HepG2 (cell line): ENCODE measurements around the gene C20orf204. TPM values are rescaled to one million over a fixed set of nuclear protein-coding genes. Genes with fewer than 3 reads are reported as not detected.

Experiments
- BCL6 ChIP-seq: IDR thresholded peaks from 2 replicates; pipeline ENCODE4 v1.6.1; 2016; ENCODE audit warnings: missing genetic modification reagents, missing compliant biosample characterization
- FLYWCH1 ChIP-seq: sonication (generic); formaldehyde crosslinking; IDR thresholded peaks from 2 replicates; pipeline ENCODE4 v1.8.1; 2023; ENCODE audit warnings: mild to moderate bottlenecking, missing genetic modification reagents
- HNRNPLL ChIP-seq: fragments of 200-400 bp; formaldehyde crosslinking; IDR thresholded peaks from 2 replicates; pipeline ENCODE4 v1.6.1; 2017; ENCODE audit warnings: mild to moderate bottlenecking, low read depth, low read length; ENCODE audit not compliant: poor library complexity, severe bottlenecking
- KAT8 ChIP-seq: IDR thresholded peaks from 2 replicates; pipeline ENCODE4 v1.6.1; 2016; ENCODE audit warnings: missing genetic modification reagents, missing compliant biosample characterization
- MIER2 ChIP-seq: IDR thresholded peaks from 2 replicates; pipeline ENCODE4 v1.6.1; 2016; ENCODE audit warnings: missing biosample characterization, missing genetic modification reagents
- MXD4 ChIP-seq: IDR thresholded peaks from 2 replicates; pipeline ENCODE4 v1.6.1; 2016; ENCODE audit warnings: mild to moderate bottlenecking, missing biosample characterization, missing genetic modification reagents
- NBN ChIP-seq: fragments of 450-650 bp; conservative IDR thresholded peaks from 2 replicates; pipeline ENCODE4 v1.6.1; 2017
- NCOR1 ChIP-seq: fragments of 200-600 bp; sonication (generic); IDR thresholded peaks from 2 replicates; pipeline ENCODE4 v1.7.0; 2017; ENCODE audit warnings: antibody characterized with exemption, low read length, borderline replicate concordance
- PITX1 ChIP-seq: sonication (generic); formaldehyde crosslinking; IDR thresholded peaks from 2 replicates; pipeline ENCODE4 v1.5.1; 2020; ENCODE audit warnings: mild to moderate bottlenecking, missing genetic modification reagents
- PREB ChIP-seq: sonication (generic); formaldehyde crosslinking; IDR thresholded peaks from 2 replicates; pipeline ENCODE4 v1.4.0; 2020; ENCODE audit warnings: missing genetic modification reagents
- RFX1 ChIP-seq: fragments of 450-650 bp; IDR thresholded peaks from 2 replicates; pipeline ENCODE4 v1.6.1; 2017
- RXRB ChIP-seq: IDR thresholded peaks from 2 replicates; pipeline ENCODE4 v1.6.1; 2016; ENCODE audit warnings: borderline replicate concordance, missing genetic modification reagents, missing compliant biosample characterization
- SP5 ChIP-seq: IDR thresholded peaks from 2 replicates; pipeline ENCODE4 v1.6.1; 2016; ENCODE audit warnings: low read depth, borderline replicate concordance
- SRY ChIP-seq: sonication (generic); formaldehyde crosslinking; IDR thresholded peaks from 2 replicates; pipeline ENCODE4 v1.8.0; 2022; ENCODE audit warnings: mild to moderate bottlenecking, missing genetic modification reagents
- TFDP1 ChIP-seq: IDR thresholded peaks from 2 replicates; pipeline ENCODE4 v1.6.1; 2016; ENCODE audit warnings: missing compliant biosample characterization, missing genetic modification reagents, borderline replicate concordance
- YY1 ChIP-seq: IDR thresholded peaks from 2 replicates; pipeline ENCODE4 v1.6.1; 2011; ENCODE audit warnings: low read length, low read depth, moderate library complexity, mild to moderate bottlenecking; ENCODE audit not compliant: insufficient read depth, insufficient replicate concordance
- ZNF138 ChIP-seq: sonication (generic); formaldehyde crosslinking; IDR thresholded peaks from 2 replicates; pipeline ENCODE4 v1.5.0; 2020; ENCODE audit warnings: mild to moderate bottlenecking, low read depth, missing genetic modification reagents
- ZNF382 ChIP-seq: sonication (generic); formaldehyde crosslinking; IDR thresholded peaks from 2 replicates; pipeline ENCODE4 v1.5.0; 2020; ENCODE audit warnings: missing genetic modification reagents, mild to moderate bottlenecking, borderline replicate concordance
- ZNF607 ChIP-seq: sonication (generic); formaldehyde crosslinking; IDR thresholded peaks from 2 replicates; pipeline ENCODE4 v1.5.1; 2020; ENCODE audit warnings: missing genetic modification reagents, mild to moderate bottlenecking, borderline replicate concordance
- ZNF83 ChIP-seq: sonication (generic); formaldehyde crosslinking; IDR thresholded peaks from 2 replicates; pipeline ENCODE4 v1.4.0; 2020; ENCODE audit warnings: missing genetic modification reagents, mild to moderate bottlenecking, borderline replicate concordance
- ZNF879 ChIP-seq: sonication (generic); formaldehyde crosslinking; IDR thresholded peaks from 2 replicates; pipeline ENCODE4 v1.8.1; 2023; ENCODE audit warnings: missing genetic modification reagents
- polyA plus RNA-seq, 8 experiments: library from polyadenylated mRNA; depleted of rRNA in 3 of 8; stranded (reverse) in 7 of 8; unstranded in 1 of 8; fragments of >200 nt; fragmentation: Illumina TruSeq in 4 of 8; extraction: Trizol in 4 of 8; gene quantifications; 2 replicates each; pipeline versions ENCODE4 v1.2.1 to v1.2.3, GENCODE V29; 2011 to 2016; ENCODE audit warnings: low read depth in 4 of 8, missing spikeins in 1 of 8, mixed read lengths in 1 of 8; ENCODE audit not compliant: insufficient read depth in 1 of 8
- total RNA-seq, 5 experiments: library from RNA; depleted of rRNA; stranded (reverse); fragments of >200 nt; fragmentation: Illumina TruSeq; extraction: Trizol; gene quantifications; 2 replicates each; pipeline ENCODE4 v1.2.3, GENCODE V29; 2016; ENCODE audit warnings: low read depth in 1 of 5
- TF ChIP-seq, protein P1 (sequence below): sonication (generic); formaldehyde crosslinking; IDR thresholded peaks from 2 replicates; pipeline ENCODE4 v1.4.0; 2020; ENCODE audit warnings: missing genetic modification reagents
- TF ChIP-seq, protein P2 (sequence below): sonication (generic); formaldehyde crosslinking; IDR thresholded peaks from 2 replicates; pipeline ENCODE4 v1.5.0; 2020; ENCODE audit warnings: missing genetic modification reagents
- TF ChIP-seq, protein P3 (sequence below): sonication (generic); formaldehyde crosslinking; IDR thresholded peaks from 2 replicates; pipeline ENCODE4 v1.4.0; 2020; ENCODE audit warnings: missing genetic modification reagents

The C20orf204 gene
- total and polyA plus RNA-seq, 2 of the 13 experiments (the other 11 are each of a cell fraction or from before 2014, with no cell fraction given), result 22.1 to 80.0 TPM

DNA sequence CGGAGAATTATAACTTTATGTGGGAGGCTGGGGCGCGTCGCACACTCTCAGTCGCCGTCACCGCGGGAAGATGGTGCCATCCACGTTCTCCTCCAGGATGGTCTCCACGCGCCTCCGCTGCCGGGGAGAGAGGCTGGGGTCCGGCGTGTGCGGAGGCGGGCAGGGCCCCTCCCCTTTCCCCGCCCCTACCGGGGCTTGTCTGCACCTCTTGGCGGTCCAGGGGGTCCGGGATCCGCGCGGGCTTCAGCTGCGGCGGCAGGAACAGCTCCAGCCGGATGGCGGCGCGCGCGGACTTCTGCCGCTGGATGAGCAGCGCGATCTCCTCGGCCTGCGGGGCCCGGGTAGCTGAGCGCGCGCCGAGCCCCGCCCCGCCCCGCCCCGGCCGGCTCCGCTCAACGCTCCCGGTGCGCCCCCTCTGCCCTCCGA is 47.4 kb downstream of the C20orf204 start (continued):
- peak; percentile 33; the same call in 1 of the 2 replicates for TF ChIP-seq KAT8 (CRISPR knock-in tag)
- 0 out of 2 replicates have a peak, but pooled peaks have one; percentile 29 for TF ChIP-seq MIER2 (CRISPR knock-in tag)
- no peak for TF ChIP-seq ZNF382 (CRISPR knock-in tag)
- peak; percentile 7; the same call in 1 of the 2 replicates for TF ChIP-seq BCL6
- no peak for TF ChIP-seq ZNF879
- peak; percentile 51 for TF ChIP-seq HNRNPLL
- TF ChIP-seq ZNF83 (CRISPR knock-in tag), result no peak
- TF ChIP-seq, protein P1, sequence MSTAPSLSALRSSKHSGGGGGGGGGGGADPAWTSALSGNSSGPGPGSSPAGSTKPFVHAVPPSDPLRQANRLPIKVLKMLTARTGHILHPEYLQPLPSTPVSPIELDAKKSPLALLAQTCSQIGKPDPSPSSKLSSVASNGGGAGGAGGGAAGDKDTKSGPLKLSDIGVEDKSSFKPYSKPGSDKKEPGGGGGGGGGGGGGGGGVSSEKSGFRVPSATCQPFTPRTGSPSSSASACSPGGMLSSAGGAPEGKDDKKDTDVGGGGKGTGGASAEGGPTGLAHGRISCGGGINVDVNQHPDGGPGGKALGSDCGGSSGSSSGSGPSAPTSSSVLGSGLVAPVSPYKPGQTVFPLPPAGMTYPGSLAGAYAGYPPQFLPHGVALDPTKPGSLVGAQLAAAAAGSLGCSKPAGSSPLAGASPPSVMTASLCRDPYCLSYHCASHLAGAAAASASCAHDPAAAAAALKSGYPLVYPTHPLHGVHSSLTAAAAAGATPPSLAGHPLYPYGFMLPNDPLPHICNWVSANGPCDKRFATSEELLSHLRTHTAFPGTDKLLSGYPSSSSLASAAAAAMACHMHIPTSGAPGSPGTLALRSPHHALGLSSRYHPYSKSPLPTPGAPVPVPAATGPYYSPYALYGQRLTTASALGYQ (CRISPR knock-in tag), result no peak
- TF ChIP-seq PREB (CRISPR knock-in tag), result no peak
- TF ChIP-seq SP5, result 0 out of 2 replicates have a peak, but pooled peaks have one; percentile 67
- no peak for TF ChIP-seq NCOR1
- no peak for TF ChIP-seq FLYWCH1 (CRISPR knock-in tag)
- no peak for TF ChIP-seq RFX1
- TF ChIP-seq MXD4 (CRISPR knock-in tag), result 0 out of 2 replicates have a peak, but pooled peaks have one; percentile 15
- TF ChIP-seq SRY (CRISPR knock-in tag), result 0 out of 2 replicates have a peak, but pooled peaks have one; percentile 65
- peak; percentile 29; the same call in 1 of the 2 replicates for TF ChIP-seq RXRB (CRISPR knock-in tag)
- TF ChIP-seq, protein P2, sequence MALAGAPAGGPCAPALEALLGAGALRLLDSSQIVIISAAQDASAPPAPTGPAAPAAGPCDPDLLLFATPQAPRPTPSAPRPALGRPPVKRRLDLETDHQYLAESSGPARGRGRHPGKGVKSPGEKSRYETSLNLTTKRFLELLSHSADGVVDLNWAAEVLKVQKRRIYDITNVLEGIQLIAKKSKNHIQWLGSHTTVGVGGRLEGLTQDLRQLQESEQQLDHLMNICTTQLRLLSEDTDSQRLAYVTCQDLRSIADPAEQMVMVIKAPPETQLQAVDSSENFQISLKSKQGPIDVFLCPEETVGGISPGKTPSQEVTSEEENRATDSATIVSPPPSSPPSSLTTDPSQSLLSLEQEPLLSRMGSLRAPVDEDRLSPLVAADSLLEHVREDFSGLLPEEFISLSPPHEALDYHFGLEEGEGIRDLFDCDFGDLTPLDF, result no peak
- TF ChIP-seq ZNF607 (CRISPR knock-in tag), result peak; percentile 36; the same call in 1 of the 2 replicates
- TF ChIP-seq PITX1, result no peak
- peak; percentile 47 for TF ChIP-seq YY1
- TF ChIP-seq TFDP1, result peak; percentile 73
- no peak for TF ChIP-seq NBN
- 0 out of 2 replicates have a peak, but pooled peaks have one; percentile 7 for TF ChIP-seq ZNF138 (CRISPR knock-in tag)
- TF ChIP-seq, protein P3, sequence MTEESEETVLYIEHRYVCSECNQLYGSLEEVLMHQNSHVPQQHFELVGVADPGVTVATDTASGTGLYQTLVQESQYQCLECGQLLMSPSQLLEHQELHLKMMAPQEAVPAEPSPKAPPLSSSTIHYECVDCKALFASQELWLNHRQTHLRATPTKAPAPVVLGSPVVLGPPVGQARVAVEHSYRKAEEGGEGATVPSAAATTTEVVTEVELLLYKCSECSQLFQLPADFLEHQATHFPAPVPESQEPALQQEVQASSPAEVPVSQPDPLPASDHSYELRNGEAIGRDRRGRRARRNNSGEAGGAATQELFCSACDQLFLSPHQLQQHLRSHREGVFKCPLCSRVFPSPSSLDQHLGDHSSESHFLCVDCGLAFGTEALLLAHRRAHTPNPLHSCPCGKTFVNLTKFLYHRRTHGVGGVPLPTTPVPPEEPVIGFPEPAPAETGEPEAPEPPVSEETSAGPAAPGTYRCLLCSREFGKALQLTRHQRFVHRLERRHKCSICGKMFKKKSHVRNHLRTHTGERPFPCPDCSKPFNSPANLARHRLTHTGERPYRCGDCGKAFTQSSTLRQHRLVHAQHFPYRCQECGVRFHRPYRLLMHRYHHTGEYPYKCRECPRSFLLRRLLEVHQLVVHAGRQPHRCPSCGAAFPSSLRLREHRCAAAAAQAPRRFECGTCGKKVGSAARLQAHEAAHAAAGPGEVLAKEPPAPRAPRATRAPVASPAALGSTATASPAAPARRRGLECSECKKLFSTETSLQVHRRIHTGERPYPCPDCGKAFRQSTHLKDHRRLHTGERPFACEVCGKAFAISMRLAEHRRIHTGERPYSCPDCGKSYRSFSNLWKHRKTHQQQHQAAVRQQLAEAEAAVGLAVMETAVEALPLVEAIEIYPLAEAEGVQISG (CRISPR knock-in tag), result peak; percentile 74; the same call in 1 of the 2 replicates
